COLO829 (cell line): ENCODE data around the gene AMHR2.

ENCODE experiments used
- DNase-seq: peaks from one replicate; pipeline ENCODE4 v3.0.0; 2012; ENCODE audit warnings: low spot score

AMHR2 gene

DNA sequence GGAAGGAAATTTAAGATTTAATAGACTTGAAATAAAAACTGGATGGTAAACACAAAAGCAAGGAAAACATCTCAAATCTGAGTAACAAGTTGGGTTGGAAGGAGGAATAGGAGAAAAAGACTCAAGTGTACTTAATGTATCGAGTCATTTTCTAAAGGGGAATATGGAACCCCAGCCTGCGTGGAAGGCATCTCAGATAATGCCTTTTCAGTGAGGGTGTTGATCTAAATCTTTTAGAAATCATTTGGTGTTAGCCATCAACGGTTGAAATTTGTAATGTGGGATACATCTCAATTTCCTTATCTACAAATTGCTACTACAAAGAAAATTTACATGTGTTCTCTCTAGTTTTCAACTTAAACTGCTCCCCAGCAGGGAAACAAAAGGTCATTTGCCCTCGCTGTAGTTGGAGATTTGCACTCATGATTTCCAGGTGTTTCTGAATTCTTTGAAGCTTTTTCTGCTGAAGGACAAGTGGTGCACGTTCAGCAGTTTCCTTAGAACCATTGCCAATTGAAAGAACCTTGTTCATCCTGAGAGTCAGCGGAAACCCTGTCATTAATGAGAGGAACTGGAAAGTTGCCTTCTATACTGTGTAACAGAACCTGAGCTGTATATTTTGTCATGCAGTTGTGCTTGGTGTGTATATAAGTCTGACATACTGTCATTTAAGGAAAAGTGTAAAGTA, 30.4 kb downstream of the AMHR2 start:
- no peak for DNase-seq

DNA sequence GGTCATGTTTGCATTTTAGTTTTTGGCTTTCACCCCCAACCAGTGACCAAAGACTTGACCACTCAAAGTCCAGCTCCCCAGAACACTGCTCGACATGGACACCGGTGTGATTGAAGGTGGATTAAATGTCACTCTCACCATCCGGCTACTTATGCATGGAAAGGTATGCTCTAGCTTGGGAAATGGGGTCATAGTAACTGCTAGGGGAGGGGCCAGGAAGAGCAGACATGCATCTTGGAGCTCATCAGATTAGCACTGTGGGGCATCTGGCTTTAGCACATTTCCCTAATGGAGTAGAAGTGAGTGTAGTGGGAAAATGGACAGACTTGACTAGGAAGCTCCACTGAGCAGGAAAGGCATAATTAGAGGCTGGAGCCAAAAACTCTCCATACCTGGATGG, 31.1 kb downstream of the AMHR2 start:
- no peak for DNase-seq

DNA sequence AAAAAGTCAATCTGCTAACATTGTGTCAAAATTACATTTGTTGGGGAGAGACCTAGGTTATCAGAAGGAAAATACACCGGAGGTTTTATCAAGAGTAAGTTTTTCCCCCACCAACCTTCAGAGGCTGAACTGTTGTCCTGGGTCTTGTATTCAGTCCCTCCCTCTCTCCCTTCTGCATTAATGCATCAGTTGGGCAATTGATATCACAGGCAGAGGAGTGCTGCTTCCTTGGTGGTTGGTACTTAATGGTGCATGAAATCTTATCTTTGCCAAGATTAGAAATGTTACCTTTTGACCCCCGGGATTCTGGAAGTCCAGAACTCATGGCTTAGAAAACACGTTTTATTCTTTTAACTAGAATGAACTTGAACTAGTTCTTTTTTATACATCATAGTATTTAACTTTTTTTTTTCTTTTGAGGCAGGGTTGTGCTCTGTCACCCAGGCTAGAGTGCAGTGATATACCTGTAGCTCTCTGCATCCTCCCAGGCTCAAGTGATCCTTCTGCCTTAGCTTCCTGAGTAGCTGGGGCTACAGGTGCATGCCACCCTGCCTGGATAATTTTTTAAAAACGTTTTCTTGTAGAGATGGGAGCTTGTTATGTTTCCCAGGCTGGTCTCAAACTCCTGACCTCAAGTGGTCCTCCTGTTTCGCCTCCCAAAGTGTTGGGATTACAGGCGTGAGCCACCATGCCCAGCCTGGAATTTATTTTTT, 33.2 kb downstream of the AMHR2 start:
- no peak for DNase-seq

DNA sequence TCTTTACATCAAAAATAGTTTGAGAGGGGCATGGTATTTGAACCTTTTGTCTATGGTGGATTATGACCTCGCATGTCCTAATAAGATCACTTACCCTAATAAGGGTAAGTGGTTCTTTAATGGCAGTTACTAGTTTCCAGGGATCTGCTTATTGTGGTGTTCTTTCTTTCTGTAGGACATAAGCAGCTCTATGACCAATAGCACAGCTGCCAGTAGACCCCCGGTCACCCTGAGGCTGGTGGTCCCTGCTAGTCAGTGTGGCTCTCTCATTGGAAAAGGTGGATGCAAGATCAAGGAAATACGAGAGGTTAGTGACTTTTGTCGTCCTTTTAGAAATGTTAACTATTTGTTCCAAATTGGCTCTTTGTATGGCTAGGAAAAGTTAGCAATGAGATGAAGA, 35.4 kb downstream of the AMHR2 start:
- DNase-seq, result no peak

DNA sequence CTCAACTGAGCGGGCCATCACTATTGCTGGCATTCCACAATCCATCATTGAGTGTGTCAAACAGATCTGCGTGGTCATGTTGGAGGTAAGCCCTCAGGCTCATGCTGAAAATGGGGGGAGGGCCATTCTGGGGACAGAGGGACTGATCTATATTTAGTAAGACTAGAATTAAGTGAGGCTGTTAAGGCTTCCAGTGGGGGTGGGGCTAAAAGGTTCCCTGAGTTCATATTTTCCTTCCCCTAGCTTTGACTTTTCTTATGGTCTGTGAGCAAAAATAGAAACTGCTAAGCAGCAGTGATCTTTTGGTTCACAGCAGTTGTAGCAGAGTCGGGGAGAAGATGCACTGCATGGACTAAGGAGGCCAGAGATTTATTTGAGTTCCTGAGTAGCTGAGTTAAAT, 37.4 kb downstream of the AMHR2 start:
- no peak for DNase-seq

- no peak for DNase-seq
These were observed 37.9 kb downstream of the AMHR2 start for GRCh38 chr12:53461591-53461990.

DNA sequence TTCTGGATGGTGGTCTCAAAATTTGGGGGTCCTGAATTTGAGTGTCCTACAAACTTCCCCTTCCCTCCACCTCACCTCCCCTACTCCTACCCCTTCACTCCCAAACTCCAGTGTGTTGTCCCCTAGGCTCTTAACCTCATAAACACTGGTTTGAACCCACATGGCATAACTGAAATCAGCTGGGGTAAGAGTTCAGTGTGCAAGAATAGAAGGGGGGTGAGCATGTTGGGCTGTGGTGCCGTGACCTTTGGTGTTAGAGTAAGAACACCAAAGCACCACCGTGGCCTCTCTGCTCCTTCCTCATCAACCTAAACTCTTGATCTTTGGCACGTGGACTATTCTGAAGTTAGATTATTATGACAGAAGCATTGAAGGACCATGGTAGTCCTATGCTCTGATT, 39.3 kb downstream of the AMHR2 start:
- no peak for DNase-seq

DNA sequence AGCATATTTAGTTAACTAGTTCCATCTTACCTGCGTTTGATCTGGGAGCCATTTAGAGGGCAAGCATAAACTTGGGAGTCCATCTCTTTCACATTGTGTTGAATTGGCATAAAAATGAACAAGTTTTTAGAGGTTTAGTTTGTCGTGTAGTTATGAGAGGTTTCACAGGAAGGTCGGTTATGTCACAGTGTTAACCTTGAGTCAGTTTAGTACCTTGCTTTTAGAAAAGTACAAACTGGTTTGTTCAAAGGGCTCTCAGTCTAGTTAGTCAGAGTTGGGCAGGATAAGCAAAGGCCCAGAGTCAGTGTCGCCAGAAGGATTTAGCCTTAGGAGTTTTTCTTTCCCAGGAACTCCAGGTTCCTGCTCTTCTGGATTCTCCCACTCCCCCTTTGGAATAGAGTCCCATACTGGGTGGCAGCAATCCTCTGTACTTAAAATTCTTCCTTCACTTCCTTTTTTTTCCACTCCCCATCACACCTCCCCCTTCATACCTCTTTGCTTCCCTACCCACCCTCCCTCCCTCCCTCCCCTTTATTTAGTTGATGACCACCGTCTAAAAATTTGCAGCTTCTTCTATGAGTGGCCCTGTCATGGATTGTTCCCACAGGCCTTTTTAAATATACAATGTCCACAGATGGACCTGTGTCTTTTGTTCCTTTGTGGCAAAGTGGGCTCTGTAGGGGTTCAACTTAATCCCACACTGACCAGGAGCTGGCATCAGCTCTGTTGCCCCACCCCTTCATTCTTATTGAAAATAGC, 40.3 kb downstream of the AMHR2 start:
- DNase-seq, result no peak

GRCh38 chr12:53464685-53465418, 41.2 kb downstream of the AMHR2 start:
- DNase-seq, result no peak

DNA sequence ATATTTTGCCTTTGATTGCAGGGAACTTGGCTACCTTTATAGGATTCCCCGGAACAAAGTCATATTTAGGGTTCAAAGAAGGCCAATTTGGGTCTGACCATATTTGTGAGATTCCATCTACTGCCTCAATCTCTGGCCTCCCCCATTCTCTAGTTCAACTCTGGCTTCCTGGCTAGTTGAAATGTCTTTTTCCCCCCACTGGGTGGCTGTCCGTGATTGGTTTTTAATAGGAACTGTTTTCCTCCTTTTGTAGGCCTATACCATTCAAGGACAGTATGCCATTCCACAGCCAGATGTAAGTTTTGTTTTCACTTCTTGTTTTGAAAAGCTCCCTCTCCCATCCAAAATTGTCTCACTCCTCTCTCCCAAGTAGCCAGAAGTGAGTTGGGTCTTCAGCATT, 42.0 kb downstream of the AMHR2 start:
- no peak for DNase-seq

GRCh38 chr12:53466640-53467039, 43.0 kb downstream of the AMHR2 start:
- DNase-seq, result no peak

GRCh38 chr12:53467082-53467481, 43.4 kb downstream of the AMHR2 start:
- DNase-seq, result no peak

DNA sequence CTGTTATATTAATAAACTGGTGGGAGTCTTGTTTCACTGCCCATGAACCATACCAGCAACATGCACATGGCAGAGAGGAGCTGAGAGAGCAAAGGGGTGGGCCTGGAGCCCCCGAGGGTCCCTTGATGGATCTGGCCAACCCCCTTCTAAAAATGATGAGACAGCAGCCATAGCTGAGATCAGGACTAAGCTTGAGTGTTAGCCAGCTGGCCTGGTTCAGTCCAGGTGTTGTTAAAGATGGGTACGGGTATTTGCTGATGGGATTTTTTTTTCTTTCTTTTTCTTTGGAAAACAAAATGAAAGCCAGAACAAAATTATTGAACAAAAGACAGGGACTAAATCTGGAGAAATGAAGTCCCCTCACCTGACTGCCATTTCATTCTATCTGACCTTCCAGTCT, 44.2 kb downstream of the AMHR2 start:
- DNase-seq, result no peak

- DNase-seq, result no peak
These were observed 44.6 kb downstream of the AMHR2 start for GRCh38 chr12:53468282-53468681.

DNA sequence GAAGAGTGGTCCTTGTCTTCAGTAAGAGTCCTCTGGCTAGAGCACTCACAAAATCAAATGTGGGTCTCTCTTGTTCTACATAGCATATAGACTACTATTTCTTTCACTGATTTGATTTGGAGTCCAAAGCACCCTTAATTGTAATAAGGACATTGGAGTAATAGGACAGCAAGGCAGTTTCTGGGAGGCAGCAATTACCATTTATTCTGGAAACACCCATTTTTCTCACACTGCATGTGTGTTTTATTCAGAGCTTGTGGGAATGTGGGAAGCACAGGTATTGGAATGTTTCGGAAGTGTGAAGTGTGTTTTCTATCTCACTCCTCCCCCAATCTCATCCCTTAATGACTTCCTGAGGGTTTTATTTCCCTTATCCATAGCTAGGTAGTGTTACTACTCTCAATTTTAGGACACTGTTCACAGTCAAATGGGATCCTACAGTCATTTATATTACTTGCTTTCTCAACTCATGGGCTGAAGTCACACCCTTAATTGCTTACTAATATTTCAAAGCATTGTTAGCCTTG, 48.5 kb downstream of the AMHR2 start:
- DNase-seq, result no peak

DNA sequence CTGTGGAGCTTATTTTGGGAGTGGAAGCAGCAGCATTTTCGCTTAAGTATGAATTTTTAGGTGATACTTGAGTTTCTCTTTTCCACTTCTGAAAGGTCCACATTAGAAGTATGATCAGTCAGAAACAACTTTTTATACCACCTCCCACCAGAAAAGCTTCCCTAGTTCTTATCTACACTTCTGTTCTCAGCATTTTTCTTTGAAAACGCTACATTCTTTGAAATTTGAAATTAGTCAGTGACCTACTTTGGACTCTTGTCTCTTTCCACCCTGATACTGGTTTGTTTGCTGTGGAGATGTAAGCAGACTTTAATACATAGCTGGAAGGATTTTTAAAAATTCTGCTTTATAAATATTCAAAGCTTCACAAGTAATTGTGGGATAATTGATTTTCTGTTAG, 50.4 kb downstream of the AMHR2 start:
- DNase-seq, result no peak

- no peak for DNase-seq
These were observed 51.2 kb downstream of the AMHR2 start for GRCh38 chr12:53474819-53475218.

- no peak for DNase-seq
These were observed 53.1 kb downstream of the AMHR2 start for GRCh38 chr12:53476769-53477209.

GRCh38 chr12:53478865-53479264, 55.2 kb downstream of the AMHR2 start:
- no peak for DNase-seq

GRCh38 chr12:53479331-53479730, 55.7 kb downstream of the AMHR2 start:
- no peak for DNase-seq

DNA sequence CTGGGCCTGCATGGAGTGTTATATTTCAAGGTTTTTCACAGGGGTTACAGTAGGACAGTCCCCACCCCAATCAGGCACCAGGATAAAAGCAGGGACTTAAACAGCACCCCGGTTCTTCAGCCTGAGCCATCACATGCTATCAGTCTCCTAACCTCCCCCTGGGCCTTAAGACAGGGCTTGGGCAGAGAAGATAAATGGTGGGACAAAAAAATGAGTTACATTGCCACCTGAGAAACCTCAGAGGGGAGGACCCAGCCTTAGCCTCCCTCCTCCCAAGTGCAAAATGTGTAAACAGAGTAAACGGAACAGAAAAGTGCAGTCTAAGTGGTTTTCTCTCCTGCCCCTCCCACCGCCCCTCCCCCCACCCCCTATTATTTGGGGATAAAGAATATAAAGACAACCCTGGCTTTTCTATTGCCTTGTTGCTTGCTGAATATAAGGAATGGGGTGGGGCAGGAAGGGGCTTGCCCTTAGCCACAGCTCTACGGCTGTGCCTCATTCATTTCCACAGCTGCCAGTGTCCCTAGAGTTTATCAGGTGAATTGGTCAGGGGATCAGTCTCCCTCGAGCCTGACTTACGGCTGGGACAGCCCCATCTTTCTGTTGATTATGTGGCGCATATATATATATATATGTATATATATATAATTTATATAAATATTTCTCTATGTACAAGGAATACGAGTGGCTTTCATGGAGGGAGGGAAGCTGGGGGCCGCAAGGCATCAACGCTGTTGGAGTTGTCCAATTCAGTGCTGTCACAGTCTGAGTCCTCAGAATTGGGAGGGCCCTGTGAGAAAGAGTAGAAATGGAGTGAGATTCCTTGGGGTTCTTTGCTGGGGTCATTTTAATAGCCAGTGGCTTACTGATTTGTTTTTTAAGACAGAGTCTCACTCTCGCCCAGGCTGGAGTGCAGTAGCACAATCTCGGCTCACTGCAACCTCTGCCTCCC, 57.1 kb downstream of the AMHR2 start:
- no peak for DNase-seq
